IMR-90 (cell line): ENCODE measurements around the gene PP2D1.

Experiments used
- CTCF ChIP-seq: conservative IDR thresholded peaks from 2 replicates; pipeline ENCODE4 v1.5.1; 2012; ENCODE audit warnings: mild to moderate bottlenecking, low read depth, low read length, improper control_type of control experiment
- FOS ChIP-seq: fragments of 150-350 bp; IDR thresholded peaks from 2 replicates; pipeline ENCODE4 v1.6.1; 2016; ENCODE audit warnings: low read depth, low read length
- MXI1 ChIP-seq: IDR thresholded peaks from 2 replicates; pipeline ENCODE4 v1.6.1; 2012; ENCODE audit warnings: low read depth, mild to moderate bottlenecking, low read length, moderate library complexity, borderline replicate concordance
- NFE2L2 ChIP-seq: fragments of 150-350 bp; IDR thresholded peaks from 2 replicates; pipeline ENCODE4 v1.6.1; 2016; ENCODE audit warnings: low read depth, mild to moderate bottlenecking, low read length
- POLR2A ChIP-seq: IDR thresholded peaks from 2 replicates; pipeline ENCODE4 v1.6.1; 2012; ENCODE audit warnings: mild to moderate bottlenecking, low read depth, low read length
- RAD21 ChIP-seq: IDR thresholded peaks from 2 replicates; pipeline ENCODE4 v1.6.1; 2012; ENCODE audit warnings: low read length, improper control_type of control experiment
- RCOR1 ChIP-seq: IDR thresholded peaks from 2 replicates; pipeline ENCODE4 v1.6.1; 2012; ENCODE audit warnings: mild to moderate bottlenecking, low read length, improper control_type of control experiment; ENCODE audit not compliant: insufficient replicate concordance
- RFX5 ChIP-seq: IDR thresholded peaks from 2 replicates; pipeline ENCODE4 v1.8.0; 2012; ENCODE audit warnings: low read depth, mild to moderate bottlenecking, low read length, moderate library complexity

GRCh38 chr3:20056725-20057611 lies 44.9 kb upstream of the PP2D1 start:
- TF ChIP-seq FOS, result no peak
- no peak for TF ChIP-seq CTCF
- TF ChIP-seq RFX5, result no peak
- TF ChIP-seq POLR2A, result no peak
- TF ChIP-seq MXI1, result no peak
- TF ChIP-seq RAD21, result no peak
- no peak for TF ChIP-seq NFE2L2
- no peak for TF ChIP-seq RCOR1
